Activated naive CD4-positive, alpha-beta T cell treated with anti-CD3 and anti-CD28 coated beads, Interleukin-2, amount 50 U/mL, for 24 hours (primary cell): ENCODE measurements around the gene HS2ST1.
"Not testable (repeated sequence)": the region's sequence is repeated elsewhere in the genome, so short reads cannot be mapped to it uniquely, and the experiment has no call there.

Source experiments
- H3K27ac Mint-ChIP-seq: one replicate; pipeline ENCODE4 v1.8.0; 2021; ENCODE audit warnings: mild to moderate bottlenecking, mixed read lengths
- H3K27me3 Mint-ChIP-seq: one replicate; pipeline ENCODE4 v1.8.0; 2021; ENCODE audit warnings: mixed read lengths
- H3K36me3 Mint-ChIP-seq: one replicate; pipeline ENCODE4 v1.8.0; 2021; ENCODE audit warnings: mixed read lengths
- H3K4me1 Mint-ChIP-seq: one replicate; pipeline ENCODE4 v1.8.0; 2021; ENCODE audit warnings: mixed read lengths
- H3K4me3 Mint-ChIP-seq: one replicate; pipeline ENCODE4 v1.8.0; 2021; ENCODE audit warnings: mild to moderate bottlenecking, mixed read lengths
- H3K9me3 Mint-ChIP-seq: one replicate; pipeline ENCODE4 v1.8.0; 2021; ENCODE audit warnings: mixed read lengths

HS2ST1 gene

DNA sequence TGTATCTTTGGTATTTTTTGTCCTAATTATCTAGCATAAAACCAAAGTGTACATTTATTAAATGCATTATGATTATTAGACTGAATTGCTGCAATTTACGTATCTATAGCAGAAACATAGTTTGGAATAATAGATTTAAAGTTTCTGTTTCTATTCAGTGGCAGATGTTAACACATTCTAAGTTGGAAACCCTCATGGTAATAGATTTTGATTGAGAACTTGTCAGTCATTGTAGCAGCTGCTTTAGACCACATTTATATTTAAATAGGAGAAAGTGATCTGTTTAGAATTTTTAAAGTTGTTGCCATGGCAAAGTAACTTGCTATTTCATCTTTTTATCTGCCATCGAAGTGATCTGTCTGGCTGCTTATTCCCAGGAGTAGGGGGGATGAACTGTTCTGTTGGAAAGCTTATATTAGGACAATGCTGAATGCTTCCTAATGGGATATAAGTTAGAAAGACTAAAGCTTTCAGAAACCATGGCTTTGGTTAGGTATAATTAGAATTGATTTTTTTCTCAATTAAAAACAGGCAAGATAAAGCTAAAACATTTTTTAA is 61.6 kb downstream of the HS2ST1 start:
- Mint-ChIP-seq H3K27ac (no peak overlapping the region), H3K4me3 (no peak overlapping the region), H3K4me1 (peaks cover 21% of the 10 kb centered on the region), H3K9me3 (no peaks in the 10 kb centered on the region), H3K27me3 (no peaks in the 10 kb centered on the region), H3K36me3 (peaks cover 6% of the 10 kb centered on the region)

DNA sequence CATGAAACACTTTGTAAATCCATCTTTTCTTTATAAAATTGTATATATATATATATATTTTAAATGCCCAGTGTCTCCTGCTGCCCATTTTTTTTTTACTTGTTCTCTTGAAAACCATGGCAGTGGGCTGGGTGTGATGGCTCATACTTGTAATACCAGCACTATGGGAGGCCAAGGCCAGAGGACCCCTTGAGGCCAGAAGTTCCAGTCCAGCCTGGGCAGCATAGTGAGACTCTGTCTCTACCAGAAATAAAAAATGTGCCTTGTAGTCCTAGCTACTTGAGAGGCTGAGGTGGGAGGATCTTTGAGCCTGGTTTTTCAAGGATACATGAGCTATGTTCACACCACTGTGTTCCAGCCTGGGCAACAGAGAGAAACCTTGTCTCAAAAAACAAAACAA is 62.2 kb downstream of the HS2ST1 start:
- Mint-ChIP-seq H3K4me1 (peaks cover 21% of the 10 kb centered on the region), H3K4me3 (no peak overlapping the region), H3K9me3 (no peaks in the 10 kb centered on the region), H3K27me3 (no peaks in the 10 kb centered on the region), H3K36me3 (peaks cover 6% of the 10 kb centered on the region), H3K27ac (no peak overlapping the region)

DNA sequence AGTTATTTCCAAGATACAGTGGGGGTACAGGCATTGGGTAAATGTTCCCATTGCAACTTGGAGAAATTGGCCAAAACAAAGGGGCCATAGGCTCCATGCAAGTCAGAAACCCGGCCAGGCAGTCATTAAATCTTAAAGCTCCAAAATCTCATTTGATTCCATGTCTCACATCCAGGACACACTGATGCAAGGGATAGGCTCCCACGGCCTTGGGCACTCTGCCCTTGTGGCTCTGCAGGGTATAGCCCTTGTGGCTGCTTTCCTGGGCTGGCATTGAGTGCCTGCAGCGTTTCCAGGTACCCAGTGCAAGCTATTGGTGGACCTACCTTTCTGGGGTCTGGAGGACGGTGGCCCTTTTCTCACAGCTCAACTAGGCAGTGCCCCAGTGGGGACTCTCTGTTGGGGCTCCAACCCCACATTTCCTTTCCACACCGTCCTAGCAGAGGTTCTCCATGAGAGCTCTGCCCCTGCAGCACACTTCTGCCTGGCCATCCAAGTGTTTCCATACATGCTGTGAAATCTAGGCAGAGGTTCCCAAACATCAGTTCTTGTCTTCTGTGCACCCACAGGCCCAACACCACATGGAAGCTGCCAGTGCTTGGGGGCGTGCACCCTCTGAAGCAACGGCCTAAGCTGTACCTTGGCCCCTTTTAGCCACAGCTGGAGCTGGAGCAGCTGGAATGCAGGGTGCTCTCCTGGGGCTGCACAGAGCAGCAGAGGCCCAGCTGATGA is 67.2 kb downstream of the HS2ST1 start:
- Mint-ChIP-seq H3K4me3 (no peak overlapping the region), H3K36me3 (peaks cover 13% of the 10 kb centered on the region), H3K4me1 (no peaks in the 10 kb centered on the region), H3K27ac (no peak overlapping the region), H3K9me3 (no peaks in the 10 kb centered on the region), H3K27me3 (no peaks in the 10 kb centered on the region)

DNA sequence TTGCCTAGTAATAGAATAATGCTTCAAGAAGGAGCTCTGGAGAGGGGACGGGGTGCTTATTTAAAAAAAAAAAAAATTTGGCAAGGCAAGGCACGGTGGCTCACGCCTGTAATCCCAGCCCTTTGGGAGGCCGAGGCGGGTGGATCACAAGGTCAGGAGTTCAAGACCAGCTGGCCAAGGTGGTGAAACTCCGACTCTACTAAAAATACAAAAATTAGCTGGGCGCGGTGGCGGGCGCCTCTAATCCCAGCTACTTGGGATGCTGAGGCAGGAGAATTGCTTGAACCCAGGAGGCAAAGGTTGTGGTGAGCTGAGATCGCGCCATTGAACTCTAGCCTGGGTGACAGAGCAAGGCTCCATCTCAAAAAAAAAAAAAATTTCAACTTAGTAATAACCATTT is 69.2 kb downstream of the HS2ST1 start:
- peaks cover 13% of the 10 kb centered on the region for H3K36me3 Mint-ChIP-seq
- not testable (repeated sequence) for H3K27me3 Mint-ChIP-seq, H3K27ac Mint-ChIP-seq, H3K4me3 Mint-ChIP-seq, H3K4me1 Mint-ChIP-seq, H3K9me3 Mint-ChIP-seq

DNA sequence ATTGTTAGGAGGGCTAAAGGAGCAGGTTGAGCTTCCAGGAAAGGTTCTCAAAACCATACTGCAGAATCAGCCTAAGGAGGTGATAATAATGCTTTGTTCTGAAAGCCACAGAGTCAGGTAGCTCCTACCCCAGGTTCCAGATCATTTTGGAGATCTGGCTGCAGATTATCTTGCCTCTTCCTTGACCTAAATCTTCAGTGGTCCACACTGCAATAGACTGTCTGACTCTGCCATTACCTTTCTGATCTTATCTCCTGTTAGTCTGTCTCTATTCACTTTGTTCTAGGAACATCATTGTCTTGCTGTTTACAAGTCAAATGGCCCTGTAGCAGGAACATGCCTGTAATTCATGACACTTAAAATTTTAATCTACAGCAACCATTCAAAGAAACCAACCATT is 73.0 kb downstream of the HS2ST1 start:
- H3K27me3 Mint-ChIP-seq, result no peaks in the 10 kb centered on the region
- no peak overlapping the region for H3K27ac Mint-ChIP-seq
- H3K9me3 Mint-ChIP-seq, result no peaks in the 10 kb centered on the region
- no peak overlapping the region for H3K4me3 Mint-ChIP-seq
- peaks cover 8% of the 10 kb centered on the region for H3K36me3 Mint-ChIP-seq
- peaks cover 4% of the 10 kb centered on the region for H3K4me1 Mint-ChIP-seq

DNA sequence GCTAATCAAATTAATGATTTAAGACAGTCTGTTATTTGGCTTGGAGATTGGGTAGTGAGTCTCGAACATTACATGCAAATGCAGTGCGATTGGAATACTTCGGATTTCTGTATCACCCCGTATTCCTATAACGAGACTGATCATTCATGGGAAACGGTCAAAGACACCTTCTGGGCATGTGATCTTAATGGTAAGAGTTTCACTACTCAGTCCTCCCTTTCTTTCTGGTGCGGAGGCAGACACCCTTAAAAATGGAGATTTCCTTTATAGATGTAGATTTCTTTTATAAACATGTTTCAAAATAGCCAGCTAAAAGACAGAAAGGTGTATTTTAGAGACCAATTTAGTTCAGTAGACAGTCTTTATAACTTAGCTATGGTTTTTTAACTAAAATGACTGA is 74.4 kb downstream of the HS2ST1 start:
- H3K36me3 Mint-ChIP-seq, result peaks cover 3% of the 10 kb centered on the region
- peaks cover 4% of the 10 kb centered on the region for H3K4me1 Mint-ChIP-seq

DNA sequence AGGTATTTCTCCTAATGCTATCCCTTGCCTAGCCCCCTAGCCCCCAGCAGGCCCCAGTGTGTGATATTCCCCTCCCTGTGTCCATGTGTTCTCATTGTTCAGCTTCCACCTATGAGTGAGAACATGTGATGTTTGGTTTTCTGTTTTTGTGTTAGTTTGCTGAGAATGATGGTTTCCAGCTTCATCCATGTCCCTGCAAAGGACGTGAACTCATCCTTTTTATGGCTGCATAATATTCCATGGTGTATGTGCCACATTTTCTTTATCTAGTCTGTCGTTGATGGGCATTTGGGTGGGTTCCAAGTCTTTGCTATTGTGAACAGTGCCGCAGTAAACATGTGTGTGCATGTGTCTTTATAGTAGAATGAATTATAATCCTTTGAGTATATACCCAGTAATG is 75.3 kb downstream of the HS2ST1 start:
- not testable (repeated sequence) for H3K27ac Mint-ChIP-seq, H3K4me1 Mint-ChIP-seq, H3K36me3 Mint-ChIP-seq, H3K27me3 Mint-ChIP-seq, H3K4me3 Mint-ChIP-seq, H3K9me3 Mint-ChIP-seq

More for the DNA sequence above, 74.4 kb downstream of the HS2ST1 start:
- Mint-ChIP-seq H3K27me3 (no peaks in the 10 kb centered on the region), H3K9me3 (no peaks in the 10 kb centered on the region), H3K4me3 (no peak overlapping the region), H3K27ac (no peak overlapping the region)

DNA sequence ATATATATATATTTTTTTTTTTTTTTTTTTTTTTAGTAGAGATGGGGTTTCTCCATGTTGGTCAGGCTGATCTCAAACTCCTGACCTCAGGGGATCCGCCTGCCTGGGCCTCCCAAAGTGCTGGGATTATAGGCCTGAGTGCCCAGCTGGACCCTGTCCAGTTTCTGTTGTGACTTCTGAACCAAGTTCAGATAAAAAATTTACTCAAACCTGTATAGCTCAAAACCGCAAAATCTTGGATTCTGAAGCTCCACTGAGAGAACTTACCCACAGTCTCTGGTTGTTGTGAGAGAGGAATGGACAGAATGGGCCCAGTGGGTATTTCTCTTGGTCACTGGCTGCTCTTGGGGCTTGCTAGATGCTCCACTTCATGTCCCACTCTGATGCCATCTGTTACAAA is 76.4 kb downstream of the HS2ST1 start:
- H3K27me3 Mint-ChIP-seq, result no peaks in the 10 kb centered on the region
- no peaks in the 10 kb centered on the region for H3K9me3 Mint-ChIP-seq

DNA sequence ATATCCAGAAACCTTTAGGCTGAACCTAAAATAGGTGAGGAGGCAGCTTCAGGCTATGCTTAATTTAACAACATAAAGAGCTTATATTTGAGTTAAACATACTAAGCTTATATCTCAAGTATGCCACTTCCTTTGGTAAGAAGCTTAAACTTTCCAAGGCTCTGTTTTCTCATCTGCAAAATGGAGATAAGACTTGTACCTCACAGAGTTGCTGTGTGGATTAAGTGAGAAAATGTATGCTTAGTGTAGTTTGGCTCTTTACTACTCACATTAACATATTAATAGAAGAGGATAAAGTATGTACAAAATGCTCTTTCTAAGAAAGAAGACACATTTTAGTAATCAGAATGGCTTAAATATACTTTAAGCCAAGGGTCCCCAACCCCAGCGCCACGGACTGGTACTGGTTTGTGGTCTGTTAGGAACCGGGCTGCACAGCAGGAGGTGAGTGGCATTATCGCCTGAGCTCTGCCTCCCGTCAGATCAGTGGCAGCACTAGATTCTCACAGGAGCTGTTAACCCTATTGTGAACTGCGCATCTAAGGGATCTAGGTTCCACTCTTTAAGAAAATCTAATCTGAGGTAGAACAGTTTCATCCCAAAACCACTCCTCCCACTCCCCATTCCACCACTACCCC is 77.2 kb downstream of the HS2ST1 start:
- Mint-ChIP-seq H3K36me3 (peaks cover 1% of the 10 kb centered on the region), H3K4me1 (peaks cover 13% of the 10 kb centered on the region), H3K9me3 (no peaks in the 10 kb centered on the region), H3K4me3 (no peak overlapping the region), H3K27ac (no peak overlapping the region), H3K27me3 (no peaks in the 10 kb centered on the region)

More for the DNA sequence above, 76.4 kb downstream of the HS2ST1 start:
- H3K27ac Mint-ChIP-seq, result no peak overlapping the region
- H3K4me1 Mint-ChIP-seq, result peaks cover 13% of the 10 kb centered on the region
- H3K36me3 Mint-ChIP-seq, result peaks cover 1% of the 10 kb centered on the region
- H3K4me3 Mint-ChIP-seq, result no peak overlapping the region

DNA sequence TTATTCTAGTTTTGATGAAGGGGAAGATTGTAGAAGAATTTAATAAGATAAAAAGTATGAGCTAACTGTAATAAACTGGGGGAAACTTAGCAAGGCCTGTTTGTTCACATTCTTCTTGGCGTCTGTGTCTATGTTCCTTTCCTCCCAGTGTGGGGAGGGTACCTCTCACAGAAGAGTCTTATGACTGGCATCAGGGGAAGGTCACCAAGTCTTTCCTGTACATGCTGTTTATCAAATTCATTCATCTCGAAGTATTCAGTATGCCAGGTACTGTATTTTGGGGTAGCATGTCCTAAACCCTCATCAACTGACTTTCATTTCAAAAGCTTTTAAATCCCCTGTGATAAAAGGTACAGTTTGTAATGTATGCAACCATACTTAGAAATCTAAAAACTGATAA is 78.4 kb downstream of the HS2ST1 start:
- no peak overlapping the region for H3K27ac Mint-ChIP-seq
- peaks cover 12% of the 10 kb centered on the region for H3K4me1 Mint-ChIP-seq
- H3K27me3 Mint-ChIP-seq, result no peaks in the 10 kb centered on the region
- no peaks in the 10 kb centered on the region for H3K9me3 Mint-ChIP-seq
- H3K36me3 Mint-ChIP-seq, result peaks cover 1% of the 10 kb centered on the region
- no peak overlapping the region for H3K4me3 Mint-ChIP-seq

DNA sequence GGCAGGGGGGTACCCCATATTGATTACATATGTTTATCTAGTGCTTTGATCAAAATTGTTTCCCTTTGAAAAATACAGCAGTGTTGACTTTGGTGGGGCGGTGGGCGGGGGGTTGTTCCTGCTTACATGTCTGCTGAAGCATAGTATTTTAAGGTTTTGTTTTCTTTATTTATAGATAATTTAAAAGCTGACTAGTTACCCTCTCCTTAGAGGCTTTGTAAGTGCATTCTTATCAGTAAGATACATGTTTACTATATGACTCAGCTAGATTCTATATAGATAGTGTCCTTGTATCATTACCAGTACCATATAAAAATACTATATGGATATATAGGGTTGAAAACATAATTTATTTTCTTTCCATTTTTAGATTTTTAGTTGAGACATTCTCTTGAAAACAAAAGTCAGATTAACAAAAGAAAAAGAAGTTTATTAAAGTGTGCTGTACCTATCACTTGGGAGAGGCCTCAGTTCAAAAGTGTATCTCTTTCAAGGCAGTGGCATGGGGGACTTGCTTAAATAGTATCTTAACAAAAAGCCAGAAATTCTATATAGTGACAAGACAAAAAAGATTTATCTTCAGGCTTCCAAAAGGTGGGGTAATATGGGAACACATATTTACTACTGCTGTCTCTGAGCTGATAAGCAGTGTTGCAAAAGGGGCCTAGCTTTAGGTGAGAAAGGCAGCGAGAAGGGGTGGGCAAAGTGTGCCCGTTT is 79.0 kb downstream of the HS2ST1 start:
- H3K4me1 Mint-ChIP-seq, result peaks cover 12% of the 10 kb centered on the region
- H3K4me3 Mint-ChIP-seq, result no peak overlapping the region
- no peaks in the 10 kb centered on the region for H3K27me3 Mint-ChIP-seq
- no peak overlapping the region for H3K27ac Mint-ChIP-seq
- peaks cover 1% of the 10 kb centered on the region for H3K36me3 Mint-ChIP-seq
- no peaks in the 10 kb centered on the region for H3K9me3 Mint-ChIP-seq

DNA sequence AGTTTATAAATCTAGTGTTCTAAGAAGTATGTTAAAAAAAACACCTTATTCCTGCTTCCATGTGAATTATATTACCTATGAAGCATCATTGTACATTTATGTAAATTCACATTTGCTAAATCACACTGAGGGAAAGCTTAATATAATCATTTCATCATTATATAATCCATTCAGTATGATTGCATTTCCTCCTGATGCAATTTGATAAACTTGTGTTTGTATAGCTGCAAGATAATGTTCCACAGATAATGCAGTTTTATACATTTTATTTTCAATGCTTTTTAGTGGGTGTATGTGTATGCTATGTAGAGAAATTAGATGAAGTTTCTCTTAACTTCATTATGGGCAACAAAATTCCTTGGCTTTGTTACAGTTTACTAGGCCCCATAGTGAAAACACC is 79.6 kb downstream of the HS2ST1 start:
- peaks cover 17% of the 10 kb centered on the region for H3K4me1 Mint-ChIP-seq
- no peaks in the 10 kb centered on the region for H3K9me3 Mint-ChIP-seq
- H3K27ac Mint-ChIP-seq, result no peak overlapping the region
- no peak overlapping the region for H3K4me3 Mint-ChIP-seq
- H3K36me3 Mint-ChIP-seq, result peaks cover 3% of the 10 kb centered on the region
- no peaks in the 10 kb centered on the region for H3K27me3 Mint-ChIP-seq

DNA sequence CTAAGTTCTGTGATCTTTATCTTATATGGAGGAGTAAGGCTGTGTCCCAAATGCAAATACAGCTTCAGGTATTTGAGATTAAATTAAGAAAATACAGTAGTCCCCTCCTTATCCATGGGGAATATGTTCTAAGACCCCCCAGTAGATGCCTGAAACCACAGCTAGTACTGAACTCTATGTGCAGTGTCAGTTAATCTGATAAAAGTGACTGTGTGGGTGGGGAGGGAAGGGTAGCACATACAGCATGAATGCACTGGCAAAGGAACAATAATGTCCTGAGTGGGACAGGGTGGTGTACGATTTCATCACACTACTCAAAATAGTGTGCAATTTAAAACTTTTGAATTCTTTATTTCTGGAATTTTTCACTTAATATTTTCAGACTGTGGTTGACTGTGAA is 83.1 kb downstream of the HS2ST1 start:
- Mint-ChIP-seq H3K9me3 (no peaks in the 10 kb centered on the region), H3K36me3 (peaks cover 6% of the 10 kb centered on the region), H3K27me3 (no peaks in the 10 kb centered on the region), H3K4me1 (peaks cover 21% of the 10 kb centered on the region), H3K27ac (no peak overlapping the region), H3K4me3 (no peak overlapping the region)

DNA sequence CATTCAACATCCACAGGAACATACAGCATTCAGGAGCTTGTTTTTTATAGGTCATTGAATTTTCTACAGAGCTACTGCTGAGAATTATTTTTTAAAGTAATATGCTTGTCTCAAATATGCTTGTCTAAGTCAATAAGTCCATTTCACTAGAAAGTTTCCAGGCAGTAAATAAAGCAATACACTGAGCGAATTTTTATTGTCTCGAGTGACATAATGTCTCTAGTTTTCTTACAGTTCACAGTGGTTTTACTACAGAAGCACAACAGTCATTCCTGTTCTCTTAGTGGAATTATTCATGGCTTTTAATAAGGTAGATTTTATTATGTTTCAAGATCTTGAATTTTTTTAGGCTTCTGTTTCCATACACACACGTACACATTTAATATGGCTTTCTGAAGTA is 83.8 kb downstream of the HS2ST1 start:
- H3K27me3 Mint-ChIP-seq, result no peaks in the 10 kb centered on the region
- H3K36me3 Mint-ChIP-seq, result peaks cover 9% of the 10 kb centered on the region
- H3K4me3 Mint-ChIP-seq, result no peak overlapping the region
- no peak overlapping the region for H3K27ac Mint-ChIP-seq
- H3K4me1 Mint-ChIP-seq, result peaks cover 25% of the 10 kb centered on the region
- H3K9me3 Mint-ChIP-seq, result no peaks in the 10 kb centered on the region

DNA sequence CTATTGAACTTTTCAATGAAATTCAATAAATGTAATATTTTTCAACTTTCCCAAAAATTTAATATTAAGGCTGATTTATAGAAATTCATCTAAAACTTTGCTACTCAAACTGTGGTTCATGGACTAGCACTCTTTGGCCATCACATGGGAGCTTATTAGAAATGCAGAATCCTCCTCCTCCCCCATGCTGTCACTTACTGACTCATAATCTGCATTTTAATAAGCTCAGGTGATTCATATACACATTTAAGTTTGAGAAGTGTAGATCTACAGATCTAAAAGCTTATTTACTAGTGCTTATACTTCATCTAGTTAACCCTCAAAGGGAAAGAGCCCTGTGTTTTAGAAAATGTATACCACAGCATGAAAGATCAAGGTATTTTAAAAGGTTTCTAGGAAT is 84.3 kb downstream of the HS2ST1 start:
- Mint-ChIP-seq H3K4me1 (peaks cover 25% of the 10 kb centered on the region), H3K9me3 (no peaks in the 10 kb centered on the region), H3K36me3 (peaks cover 9% of the 10 kb centered on the region), H3K27ac (no peak overlapping the region), H3K27me3 (no peaks in the 10 kb centered on the region), H3K4me3 (no peak overlapping the region)

DNA sequence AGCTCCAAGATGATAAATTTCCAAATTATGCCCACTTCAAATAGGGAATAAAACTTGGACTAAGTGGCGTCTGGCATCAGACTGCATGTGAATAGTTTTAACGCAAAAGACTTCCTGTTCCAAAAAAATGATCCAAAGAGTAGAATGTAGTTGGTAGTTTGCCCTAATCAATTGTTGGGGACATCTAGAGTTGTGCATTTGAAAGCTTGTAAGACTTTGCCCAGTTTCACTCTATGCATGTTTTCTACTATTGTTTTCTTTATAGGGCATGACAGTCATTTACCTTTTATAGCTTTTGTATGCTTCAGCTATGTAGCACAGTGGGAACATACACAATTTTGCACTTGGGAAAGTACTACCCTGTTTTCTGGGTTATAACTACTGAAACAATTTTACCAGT is 86.0 kb downstream of the HS2ST1 start:
- Mint-ChIP-seq H3K4me3 (no peak overlapping the region), H3K9me3 (no peaks in the 10 kb centered on the region), H3K36me3 (peaks cover 9% of the 10 kb centered on the region), H3K27me3 (no peaks in the 10 kb centered on the region), H3K27ac (no peak overlapping the region), H3K4me1 (peaks cover 19% of the 10 kb centered on the region)
